GM12891 (cell line): ENCODE data around the gene HYAL3.

Experiments
- DNase-seq: peaks from one replicate; pipeline ENCODE4 v3.0.0; 2011; ENCODE audit warnings: low spot score; ENCODE audit not compliant: insufficient read length
- FAIRE-seq: peaks from 2 replicates; lab custom pipeline; 2011; peaks lifted over from hg19 to GRCh38; lab: Jason Lieb, UNC
- PAX5 ChIP-seq: IDR thresholded peaks from 2 replicates; pipeline ENCODE4 v1.6.1; 2011; ENCODE audit warnings: low read length, moderate library complexity, mild to moderate bottlenecking; ENCODE audit not compliant: insufficient read depth, severe bottlenecking
- POLR2A ChIP-seq: IDR thresholded peaks from 2 replicates; pipeline ENCODE4 v1.6.1; 2011; ENCODE audit warnings: low read depth, low read length, control low read depth
- POLR2AphosphoS5 ChIP-seq: IDR thresholded peaks from 2 replicates; pipeline ENCODE4 v1.6.1; 2011; ENCODE audit warnings: low read depth, low read length, control low read depth
- POU2F2 ChIP-seq: IDR thresholded peaks from 2 replicates; pipeline ENCODE4 v1.6.1; 2011; ENCODE audit warnings: low read depth, mild to moderate bottlenecking, control low read depth, low read length, moderate library complexity
- SPI1 ChIP-seq: IDR thresholded peaks from 2 replicates; pipeline ENCODE4 v1.6.1; 2011; ENCODE audit warnings: low read depth, low read length, control low read depth
- TAF1 ChIP-seq: IDR thresholded peaks from 2 replicates; pipeline ENCODE4 v1.6.1; 2011; ENCODE audit warnings: low read depth, low read length, control low read depth

The HYAL3 gene

DNA sequence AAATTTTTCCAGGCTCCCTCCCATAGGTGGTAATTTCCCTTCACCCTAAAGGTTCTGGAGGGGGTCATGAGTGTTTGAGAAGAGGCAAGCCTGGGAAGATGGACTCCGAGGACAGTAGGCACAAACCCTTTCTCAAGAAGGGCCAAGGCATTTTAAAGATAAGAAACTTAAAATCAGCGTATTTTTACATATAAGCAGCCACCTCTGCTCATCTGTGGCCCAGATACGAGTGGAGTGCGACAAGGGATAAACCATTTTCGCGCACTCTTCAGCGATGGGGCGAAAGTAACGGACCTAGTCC is 40.9 kb upstream of the HYAL3 start:
- FAIRE-seq (no peak), DNase-seq (no peak)
- TF ChIP-seq PAX5: no peak
- no peak for TF ChIP-seq TAF1
- TF ChIP-seq SPI1: no peak
- no peak for TF ChIP-seq POLR2AphosphoS5
- TF ChIP-seq POU2F2: no peak
- no peak for TF ChIP-seq POLR2A

DNA sequence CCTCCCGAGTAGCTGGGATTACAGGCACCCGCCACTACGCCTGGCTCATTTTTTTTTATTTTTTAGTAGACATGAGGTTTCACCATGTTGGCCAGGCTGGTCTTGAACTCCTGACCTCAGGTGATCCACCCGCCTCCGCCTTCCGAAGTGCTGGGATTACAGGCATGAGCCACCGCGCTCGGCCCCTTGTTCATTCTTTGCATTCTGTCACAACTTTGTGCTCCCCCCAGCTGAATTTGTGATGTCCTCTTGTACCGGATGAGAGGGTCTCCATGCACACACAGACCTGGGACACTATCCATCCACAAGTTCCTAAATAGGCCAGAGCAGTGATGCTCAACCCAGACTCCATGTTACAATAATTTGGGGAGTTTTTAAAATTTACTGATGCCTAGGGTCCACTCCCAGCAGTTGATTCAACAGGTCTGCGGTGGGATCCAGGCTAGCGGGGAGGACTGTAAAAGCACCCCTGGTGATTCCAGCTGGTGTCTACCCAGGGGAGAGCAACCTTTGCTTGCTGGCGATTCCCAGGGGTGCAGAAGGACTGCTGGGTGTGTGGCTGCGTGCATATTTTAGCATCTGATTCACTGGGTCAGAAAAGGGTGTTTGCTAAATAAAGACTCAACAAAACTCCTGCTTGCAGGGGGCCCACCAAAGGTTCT is 40.4 kb upstream of the HYAL3 start:
- TF ChIP-seq POLR2A (no peak), PAX5 (no peak), SPI1 (no peak)
- DNase-seq (no peak), FAIRE-seq (no peak)

DNA sequence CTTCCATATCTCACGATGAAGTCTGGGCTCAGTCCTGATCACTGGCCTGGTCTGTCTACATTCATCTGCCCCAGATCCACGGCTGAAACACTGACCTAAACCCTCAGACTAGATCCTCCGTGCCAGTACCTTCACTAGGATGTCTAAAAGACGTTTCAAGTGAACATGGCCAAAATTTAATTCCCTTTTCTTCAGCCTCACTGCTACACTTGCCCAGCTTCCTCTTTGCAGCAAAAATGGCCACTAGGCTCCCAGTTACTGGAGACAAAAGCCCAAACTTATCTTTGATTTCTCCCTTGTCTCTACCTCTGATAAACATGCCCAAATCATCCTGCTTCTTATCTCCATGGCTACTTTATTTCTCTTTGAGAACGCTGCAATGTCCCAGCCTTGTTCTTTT is 39.8 kb upstream of the HYAL3 start:
- peak; percentile 80 for FAIRE-seq
- no peak for DNase-seq
- TF ChIP-seq SPI1 (peak; percentile 42), TAF1 (no peak), PAX5 (no peak)

DNA sequence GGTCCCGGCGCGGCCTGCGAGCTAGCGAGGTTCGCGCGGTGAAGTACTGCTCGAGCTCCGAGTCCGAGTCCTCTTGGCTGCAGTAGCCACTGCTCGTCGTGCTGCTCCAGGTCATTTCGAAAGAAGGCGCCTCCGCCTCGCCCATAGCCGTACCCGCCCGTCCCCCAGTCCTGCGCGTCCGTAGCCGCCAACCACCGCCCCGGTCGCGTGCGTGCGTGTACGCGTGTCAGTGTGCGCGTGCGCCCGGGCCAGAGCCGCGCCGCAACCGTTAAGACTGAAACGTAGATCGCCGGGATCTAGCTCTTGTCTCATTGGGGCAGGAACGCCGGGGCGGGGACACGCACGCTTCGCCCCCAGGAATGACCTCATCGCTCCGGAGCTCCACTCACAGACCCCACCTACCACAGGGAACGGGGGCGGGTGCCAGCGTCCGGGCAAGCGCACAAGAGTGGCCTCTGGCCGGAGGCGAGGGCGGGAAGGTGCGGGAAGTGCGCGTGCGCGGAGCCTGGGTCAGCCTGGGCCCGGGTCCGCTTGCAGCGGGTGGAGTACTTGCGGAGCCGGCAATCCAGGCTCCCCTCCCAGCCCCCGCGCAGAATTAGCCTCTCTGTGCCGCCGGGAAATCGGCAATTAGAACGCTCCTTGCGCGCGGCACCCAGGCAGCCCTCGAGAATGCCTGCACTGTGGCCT is 38.1 kb upstream of the HYAL3 start:
- no peak; the same call in 1 of the 2 replicates for TF ChIP-seq POU2F2
- no peak for TF ChIP-seq SPI1
- TF ChIP-seq POLR2A: peak; percentile 50
- no peak for TF ChIP-seq PAX5
- TF ChIP-seq POLR2AphosphoS5: peak; percentile 85
- FAIRE-seq: peak; percentile 99

DNA sequence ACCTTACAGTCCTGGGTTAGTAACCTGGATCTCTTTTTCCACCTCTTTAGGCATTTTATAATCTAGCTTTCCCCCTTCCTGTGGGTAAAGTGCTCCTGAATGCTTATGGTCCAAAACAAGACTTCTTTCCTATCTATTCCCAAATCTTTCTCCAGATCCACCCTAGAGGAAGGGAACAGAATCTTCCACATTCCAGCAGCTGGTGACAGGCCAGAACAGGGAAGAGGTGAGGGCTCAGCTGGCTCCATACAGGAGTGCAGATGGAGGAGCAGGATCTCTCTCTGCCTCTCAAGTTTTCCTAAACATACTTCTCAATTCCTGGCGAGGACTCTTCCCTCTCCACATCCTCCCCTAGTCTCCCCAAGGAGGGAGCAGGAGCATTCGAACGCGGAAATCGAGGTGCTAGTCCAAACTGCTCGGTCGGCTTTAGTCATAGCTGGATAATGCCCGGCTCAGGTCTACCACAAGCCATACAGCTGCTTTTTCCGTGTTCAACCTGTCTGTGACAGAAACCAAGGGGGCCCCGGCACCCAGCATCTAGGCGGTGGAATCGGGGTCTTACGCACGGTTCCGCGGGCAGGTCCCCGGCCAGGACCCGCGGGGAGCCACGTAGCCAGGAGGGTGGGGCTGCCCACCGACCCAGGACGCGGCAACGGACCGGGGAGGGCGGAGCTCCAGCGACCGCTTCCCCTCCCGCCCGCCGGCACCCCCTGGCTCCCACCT is 37.4 kb upstream of the HYAL3 start:
- FAIRE-seq (peak; percentile 31), DNase-seq (no peak)
- no peak for TF ChIP-seq SPI1
- no peak for TF ChIP-seq POU2F2
- TF ChIP-seq POLR2AphosphoS5: no peak; the same call in 1 of the 2 replicates
- no peak for TF ChIP-seq PAX5
- no peak for TF ChIP-seq POLR2A
- TF ChIP-seq TAF1: no peak

More for the DNA sequence above, 38.1 kb upstream of the HYAL3 start:
- peak; percentile 98 for DNase-seq

DNA sequence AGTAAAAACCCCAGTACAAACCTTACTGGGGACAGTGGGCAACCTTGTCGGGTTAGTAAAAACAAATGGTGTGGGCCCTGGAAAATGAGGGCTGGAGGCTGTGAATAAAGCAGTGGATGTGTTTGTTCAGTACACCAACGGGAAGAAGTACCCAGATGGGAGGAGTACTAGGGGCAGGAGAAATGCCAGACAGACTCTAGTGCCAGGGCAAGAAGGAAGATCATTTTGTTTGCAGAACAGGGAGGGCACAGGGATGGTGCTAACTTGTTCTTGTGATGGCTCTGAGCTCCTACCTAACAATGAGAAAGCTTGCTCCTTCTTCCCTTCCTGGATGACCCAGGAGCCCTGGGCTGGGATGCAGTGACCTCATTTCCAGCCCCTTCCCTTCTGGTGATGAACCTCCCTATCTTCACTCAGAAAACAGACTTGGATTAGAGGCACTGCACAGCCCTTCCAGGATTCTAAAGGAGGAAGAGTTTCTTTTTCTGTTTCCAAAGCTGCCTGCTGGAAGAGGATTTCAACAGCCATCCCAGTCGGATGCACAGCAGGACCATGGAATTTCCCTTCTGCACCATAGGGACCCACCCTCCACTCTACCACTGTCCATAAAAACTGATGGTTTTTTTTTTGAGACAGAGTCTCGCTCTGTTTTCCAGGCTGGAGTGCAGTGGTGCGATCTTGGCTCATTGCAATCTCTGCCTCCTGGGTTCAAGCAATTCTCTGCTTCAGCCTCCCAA is 35.3 kb upstream of the HYAL3 start:
- DNase-seq (no peak), FAIRE-seq (no peak)
- TF ChIP-seq SPI1: no peak
- TF ChIP-seq POU2F2: no peak
- no peak for TF ChIP-seq POLR2A
- TF ChIP-seq PAX5: no peak
- no peak for TF ChIP-seq TAF1
- no peak for TF ChIP-seq POLR2AphosphoS5

DNA sequence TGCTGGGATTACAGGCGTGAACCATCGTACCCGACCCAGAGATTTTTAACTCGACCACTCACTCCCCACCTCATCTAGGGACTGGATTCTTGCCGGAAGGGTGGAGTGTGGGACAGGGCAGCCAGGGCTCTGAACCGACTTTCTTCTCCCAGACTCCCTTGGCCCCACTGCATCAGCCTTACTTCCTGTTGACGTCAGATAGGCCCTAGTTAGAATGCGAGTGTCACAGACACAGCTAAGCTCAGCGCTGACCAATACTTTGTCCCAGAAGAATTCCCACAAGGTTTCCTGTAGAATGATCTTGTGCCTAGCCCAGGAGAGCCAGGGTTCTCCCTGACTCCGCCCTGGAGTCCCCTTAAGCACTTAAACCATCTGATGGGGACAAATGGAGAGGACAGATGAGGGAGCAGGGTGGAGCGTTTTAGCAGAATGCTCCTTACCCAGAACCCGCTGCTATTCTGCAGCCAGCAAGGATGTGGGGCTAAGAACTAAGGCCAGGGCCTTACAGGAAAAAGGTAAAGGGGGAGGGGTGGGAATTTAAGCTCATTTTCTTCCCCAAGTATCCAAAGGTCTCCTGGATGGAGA is 34.6 kb upstream of the HYAL3 start:
- FAIRE-seq: no peak
- TF ChIP-seq SPI1 (no peak), PAX5 (no peak), POLR2A (no peak), TAF1 (no peak), POU2F2 (no peak), POLR2AphosphoS5 (no peak)
- DNase-seq: no peak

DNA sequence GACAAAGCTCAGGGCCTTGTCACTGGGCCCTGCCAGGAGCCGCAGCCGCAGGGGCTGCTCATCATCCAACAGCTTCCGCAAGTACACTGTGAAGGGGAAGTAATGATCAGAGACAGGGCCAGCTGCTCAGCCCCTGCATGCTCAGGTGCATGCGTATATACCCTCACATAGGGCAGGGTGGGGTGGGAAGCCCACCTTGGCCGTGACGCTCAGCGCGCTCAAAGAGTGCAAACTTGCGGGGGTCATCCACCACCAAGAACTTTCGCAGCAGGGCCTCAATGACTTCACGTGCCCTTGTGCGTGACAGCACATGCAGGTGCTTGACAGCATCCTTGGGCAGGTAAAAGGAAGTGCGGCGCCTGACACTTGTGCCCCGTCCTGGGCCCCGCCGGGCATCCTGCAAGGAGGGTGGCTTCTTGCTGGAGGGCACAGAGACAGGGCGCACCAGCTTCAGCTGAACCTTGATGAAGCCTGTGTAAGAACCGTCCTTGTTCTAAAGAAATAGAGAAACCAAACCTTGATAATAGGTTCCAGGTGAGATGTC is 32.2 kb upstream of the HYAL3 start:
- TF ChIP-seq POLR2A (no peak), TAF1 (no peak), SPI1 (no peak), POLR2AphosphoS5 (no peak), PAX5 (no peak), POU2F2 (no peak)
- DNase-seq (no peak), FAIRE-seq (no peak)

DNA sequence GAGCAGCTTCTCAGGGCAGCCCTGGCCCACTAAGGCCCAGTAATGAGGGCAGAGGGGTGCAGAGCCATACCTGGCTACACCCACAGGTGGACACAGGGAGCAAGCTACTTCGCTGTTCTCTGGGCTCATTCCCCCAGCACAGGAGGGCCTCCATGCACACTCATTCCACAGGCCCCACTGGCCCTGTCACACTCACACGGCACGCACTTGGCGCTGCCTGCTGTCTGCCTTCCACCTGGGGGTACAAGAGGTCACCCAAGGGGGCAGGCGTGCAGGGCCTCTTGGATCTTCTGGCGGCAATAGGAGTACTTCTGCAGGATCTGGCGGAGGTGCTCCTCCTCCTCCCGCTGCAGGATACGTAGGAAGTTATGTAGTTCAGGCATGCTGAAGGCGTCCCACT is 31.1 kb upstream of the HYAL3 start:
- no peak for DNase-seq
- FAIRE-seq: no peak

More for the DNA sequence above, 31.1 kb upstream of the HYAL3 start:
- TF ChIP-seq SPI1: no peak
- no peak for TF ChIP-seq POLR2A
- TF ChIP-seq POU2F2: no peak
- no peak for TF ChIP-seq TAF1
- no peak for TF ChIP-seq POLR2AphosphoS5
- no peak for TF ChIP-seq PAX5
